HL-60 (cell line): Measurements from ENCODE around the gene PSMA5.
"Not testable (repeated sequence)": the region's sequence is repeated elsewhere in the genome, so short reads cannot be mapped to it uniquely, and the experiment has no call there.

ENCODE experiments used
- DNase-seq, 2 experiments: peaks; one replicate each; pipeline ENCODE4 v3.0.0-alpha.2; 2010 to 2020; ENCODE audit warnings: low read depth in 1 of 2, low spot score in 1 of 2
- H3K27ac ChIP-seq: fragments of 250-450 bp; sonication (Bioruptor Pico); replicated peaks from 2 replicates; pipeline ENCODE4 v1.5.1; 2020; ENCODE audit warnings: mild to moderate bottlenecking, moderate library complexity
- H3K27me3 ChIP-seq: fragments of 250-450 bp; sonication (Bioruptor Pico); 2 replicates; pipeline ENCODE4 v1.5.1; 2021; ENCODE audit warnings: mild to moderate bottlenecking, moderate library complexity; ENCODE audit not compliant: insufficient read depth, poor library complexity, severe bottlenecking
- H3K4me3 ChIP-seq: replicated peaks from 2 replicates; pipeline ENCODE4 v1.5.1; 2011; ENCODE audit warnings: mild to moderate bottlenecking, control low read depth, low read length; ENCODE audit not compliant: insufficient read depth
- GABPA ChIP-seq: IDR thresholded peaks from 2 replicates; pipeline ENCODE4 v1.6.1; 2012; ENCODE audit warnings: low read depth
- POLR2AphosphoS5 ChIP-seq: IDR thresholded peaks from 2 replicates; pipeline ENCODE4 v1.6.1; 2012; ENCODE audit warnings: low read depth
- SPI1 ChIP-seq: IDR thresholded peaks from 2 replicates; pipeline ENCODE4 v1.6.1; 2012; ENCODE audit warnings: low read depth, mild to moderate bottlenecking, borderline replicate concordance
- long read RNA-seq: library from polyadenylated mRNA; unstranded; transcript quantifications from one replicate; pipeline ENCODE4 v2.0.0, GENCODE V29; 2020
- TF ChIP-seq, protein P1 (sequence below): IDR thresholded peaks from 2 replicates; pipeline ENCODE4 v1.6.1; 2012; ENCODE audit warnings: low read depth; ENCODE audit not compliant: insufficient replicate concordance
- TF ChIP-seq, protein P2 (sequence below): IDR thresholded peaks from one replicate; pipeline ENCODE4 v1.5.1; 2011; ENCODE audit warnings: low read length, control low read depth, inconsistent platforms; ENCODE audit not compliant: insufficient read depth

PSMA5 gene
- long read RNA-seq, transcript PSMA5-201 (9 exons, 3,729 nt), result major isoform, 243 of 272 reads
- long read RNA-seq, partial matches to known transcripts, result 5 of 272 reads
- long read RNA-seq, other reads (novel, unspliced or antisense), result 23 of 272 reads

DNA sequence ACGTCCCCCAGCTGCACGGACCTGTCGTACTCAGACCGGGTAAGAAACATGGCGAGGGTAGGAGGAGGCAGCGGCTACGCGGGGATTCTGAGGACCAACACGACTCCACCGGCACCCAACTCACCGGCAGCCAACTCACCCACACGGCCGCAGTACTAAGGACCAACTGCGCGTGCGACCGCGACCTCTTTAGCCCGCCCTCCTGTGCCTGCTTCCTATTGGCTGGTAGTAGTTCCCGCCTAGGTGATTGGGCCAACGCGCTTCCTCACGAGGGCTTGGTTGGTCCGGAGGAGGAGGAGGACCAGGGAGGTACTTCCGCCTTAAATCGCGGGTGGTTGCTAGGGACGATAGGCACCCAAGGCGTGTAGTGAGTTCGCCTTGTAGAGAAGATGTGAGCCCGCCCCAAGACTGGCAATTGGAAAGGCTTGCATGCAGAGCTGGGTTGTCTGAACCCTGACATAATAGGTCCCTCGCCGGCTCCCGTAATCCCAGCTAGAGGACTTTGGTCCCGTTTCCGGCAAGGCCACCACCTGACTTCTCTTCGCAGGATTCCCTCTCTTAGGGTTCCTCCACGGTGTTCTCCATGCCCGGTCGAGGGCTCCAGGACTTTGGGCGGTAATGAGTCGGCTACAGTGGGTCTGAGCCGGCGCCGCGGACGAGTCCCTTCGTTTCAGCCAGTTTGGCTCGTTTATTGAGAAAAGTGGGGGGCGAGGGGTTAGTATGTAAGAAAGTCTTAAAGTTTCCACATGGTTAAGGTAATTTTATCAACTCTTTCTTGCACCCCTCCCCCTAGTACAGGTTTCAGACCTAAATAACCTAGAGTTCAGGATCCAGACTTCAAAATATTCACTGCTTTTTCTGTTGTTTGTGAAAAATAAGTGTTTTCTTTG, at the start of gene PSMA5:
Gene PSMA5, minus strand, starts transcription at position 168 of the 890 bp plus-strand sequence. Its CDS starts 118 bp downstream, at position 50.
- H3K27ac ChIP-seq, result peak within 1 kb of the TSS; percentile 88
- TF ChIP-seq POLR2AphosphoS5 (peak; percentile 78), SPI1 (peak; percentile 54; the same call in 1 of the 2 replicates), GABPA (peak; percentile 60; the same call in 1 of the 2 replicates)
- TF ChIP-seq, protein P1, sequence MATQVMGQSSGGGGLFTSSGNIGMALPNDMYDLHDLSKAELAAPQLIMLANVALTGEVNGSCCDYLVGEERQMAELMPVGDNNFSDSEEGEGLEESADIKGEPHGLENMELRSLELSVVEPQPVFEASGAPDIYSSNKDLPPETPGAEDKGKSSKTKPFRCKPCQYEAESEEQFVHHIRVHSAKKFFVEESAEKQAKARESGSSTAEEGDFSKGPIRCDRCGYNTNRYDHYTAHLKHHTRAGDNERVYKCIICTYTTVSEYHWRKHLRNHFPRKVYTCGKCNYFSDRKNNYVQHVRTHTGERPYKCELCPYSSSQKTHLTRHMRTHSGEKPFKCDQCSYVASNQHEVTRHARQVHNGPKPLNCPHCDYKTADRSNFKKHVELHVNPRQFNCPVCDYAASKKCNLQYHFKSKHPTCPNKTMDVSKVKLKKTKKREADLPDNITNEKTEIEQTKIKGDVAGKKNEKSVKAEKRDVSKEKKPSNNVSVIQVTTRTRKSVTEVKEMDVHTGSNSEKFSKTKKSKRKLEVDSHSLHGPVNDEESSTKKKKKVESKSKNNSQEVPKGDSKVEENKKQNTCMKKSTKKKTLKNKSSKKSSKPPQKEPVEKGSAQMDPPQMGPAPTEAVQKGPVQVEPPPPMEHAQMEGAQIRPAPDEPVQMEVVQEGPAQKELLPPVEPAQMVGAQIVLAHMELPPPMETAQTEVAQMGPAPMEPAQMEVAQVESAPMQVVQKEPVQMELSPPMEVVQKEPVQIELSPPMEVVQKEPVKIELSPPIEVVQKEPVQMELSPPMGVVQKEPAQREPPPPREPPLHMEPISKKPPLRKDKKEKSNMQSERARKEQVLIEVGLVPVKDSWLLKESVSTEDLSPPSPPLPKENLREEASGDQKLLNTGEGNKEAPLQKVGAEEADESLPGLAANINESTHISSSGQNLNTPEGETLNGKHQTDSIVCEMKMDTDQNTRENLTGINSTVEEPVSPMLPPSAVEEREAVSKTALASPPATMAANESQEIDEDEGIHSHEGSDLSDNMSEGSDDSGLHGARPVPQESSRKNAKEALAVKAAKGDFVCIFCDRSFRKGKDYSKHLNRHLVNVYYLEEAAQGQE, result peak; percentile 41
- TF ChIP-seq, protein P2, sequence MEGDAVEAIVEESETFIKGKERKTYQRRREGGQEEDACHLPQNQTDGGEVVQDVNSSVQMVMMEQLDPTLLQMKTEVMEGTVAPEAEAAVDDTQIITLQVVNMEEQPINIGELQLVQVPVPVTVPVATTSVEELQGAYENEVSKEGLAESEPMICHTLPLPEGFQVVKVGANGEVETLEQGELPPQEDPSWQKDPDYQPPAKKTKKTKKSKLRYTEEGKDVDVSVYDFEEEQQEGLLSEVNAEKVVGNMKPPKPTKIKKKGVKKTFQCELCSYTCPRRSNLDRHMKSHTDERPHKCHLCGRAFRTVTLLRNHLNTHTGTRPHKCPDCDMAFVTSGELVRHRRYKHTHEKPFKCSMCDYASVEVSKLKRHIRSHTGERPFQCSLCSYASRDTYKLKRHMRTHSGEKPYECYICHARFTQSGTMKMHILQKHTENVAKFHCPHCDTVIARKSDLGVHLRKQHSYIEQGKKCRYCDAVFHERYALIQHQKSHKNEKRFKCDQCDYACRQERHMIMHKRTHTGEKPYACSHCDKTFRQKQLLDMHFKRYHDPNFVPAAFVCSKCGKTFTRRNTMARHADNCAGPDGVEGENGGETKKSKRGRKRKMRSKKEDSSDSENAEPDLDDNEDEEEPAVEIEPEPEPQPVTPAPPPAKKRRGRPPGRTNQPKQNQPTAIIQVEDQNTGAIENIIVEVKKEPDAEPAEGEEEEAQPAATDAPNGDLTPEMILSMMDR, result no peak
- peak within 1 kb of the TSS; percentile 91 for H3K4me3 ChIP-seq
- H3K27me3 ChIP-seq, result no peaks in the 10 kb centered on the region
- DNase-seq, result peak; percentile 99

DNA sequence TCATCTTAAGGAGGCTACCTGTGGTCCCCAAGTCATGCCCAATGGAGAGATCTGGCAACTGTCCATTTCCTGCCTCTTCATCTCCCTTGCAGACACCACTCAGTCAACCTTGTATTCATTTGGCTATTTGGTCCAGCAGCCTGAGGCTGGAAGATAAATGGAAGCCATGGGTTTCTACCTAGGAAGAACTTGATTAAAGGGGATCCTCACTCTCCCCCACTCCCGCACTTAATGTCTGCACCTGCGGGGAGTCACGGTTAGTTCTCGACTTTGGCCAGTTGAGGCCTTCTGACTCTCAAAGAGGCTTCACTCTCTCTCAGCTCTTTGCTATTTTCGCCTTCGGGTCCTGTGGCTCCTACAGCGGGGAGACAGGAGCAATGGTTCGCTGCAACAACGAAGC, 49.0 kb upstream of the PSMA5 start:
- Histone ChIP-seq H3K27me3 (peaks cover 3% of the 10 kb centered on the region), H3K27ac (no peak overlapping the region), H3K4me3 (no peak overlapping the region)
- TF ChIP-seq SPI1 (no peak), GABPA (no peak), POLR2AphosphoS5 (no peak)
- TF ChIP-seq, protein P2, result no peak
- TF ChIP-seq, protein P1, result no peak
- no peak for DNase-seq

DNA sequence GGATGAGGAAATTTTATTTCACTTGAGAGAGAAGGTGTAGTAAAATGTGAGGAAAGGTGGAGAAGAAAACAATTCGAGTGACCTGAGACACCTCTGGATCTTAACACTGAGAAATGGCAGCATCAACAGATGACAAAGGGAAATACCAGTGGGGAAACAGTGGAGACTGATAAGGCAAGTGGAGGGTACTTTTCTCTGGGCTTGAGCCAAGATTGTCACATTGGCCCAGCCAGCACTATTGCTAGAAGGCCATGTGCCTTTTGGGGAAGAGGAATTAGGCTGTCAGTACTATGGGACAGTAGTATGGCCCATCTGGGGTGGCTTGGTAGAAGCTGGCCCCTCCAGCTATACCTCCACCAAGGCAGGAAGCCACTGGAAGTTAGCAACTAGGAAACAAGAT, 48.4 kb upstream of the PSMA5 start:
- H3K27ac ChIP-seq, result no peak overlapping the region
- no peak for TF ChIP-seq GABPA
- TF ChIP-seq, protein P1, result no peak
- no peak for TF ChIP-seq POLR2AphosphoS5
- TF ChIP-seq, protein P2, result no peak
- TF ChIP-seq SPI1, result no peak
- no peak for DNase-seq
- no peak overlapping the region for H3K4me3 ChIP-seq
- peaks cover 9% of the 10 kb centered on the region for H3K27me3 ChIP-seq

GRCh38 chr1:109473284-109474057, 47.2 kb upstream of the PSMA5 start:
- peaks cover 16% of the 10 kb centered on the region for H3K27me3 ChIP-seq
- not testable (repeated sequence) for DNase-seq, H3K27ac ChIP-seq, H3K4me3 ChIP-seq
